Measurements from ENCODE around the gene PTGER3. TPM values are rescaled to one million over a fixed set of nuclear protein-coding genes. Genes with fewer than 3 reads are reported as not detected.

Gene PTGER3
- total RNA-seq, 6 experiments from 2014 or later = 0.12 to 0.35 (median 0.20) TPM; not detected in 2

GRCh38 chr1:71041806-71042205, 5.8 kb downstream of the PTGER3 start:
- DNase-seq = no peak
- Histone ChIP-seq H3K9me3 (no peaks in the 10 kb centered on the region), H3K27ac (no peak overlapping the region), H3K36me3 (no peaks in the 10 kb centered on the region), H3K4me3 (no peak overlapping the region), H3K27me3 (peaks cover 0 to 7% of the 10 kb centered on the region in 2 donors), H3K4me1 (peaks cover 0 to 4% (median 0%) of the 10 kb centered on the region in 4 donors)
- intact Hi-C loops (cut with DNase I) = loop anchor here in 1 of 2 donors (10.0 kb wide), 1 partner anchor 357 kb away; no protein-coding TSS in a partner anchor
- ATAC-seq = no peak
- 50% methylated on average over 2 of the region's 2 CpGs for WGBS (ENCODE audit: insufficient coverage, low coverage, low lambda C conversion rate, missing lambda C conversion rate)
- no peak for TF ChIP-seq CTCF (IDR thresholded peaks at IDR 0.05)
- TF ChIP-seq POLR2A (IDR thresholded peaks at IDR 0.05) = no peak

GRCh38 chr1:71039661-71040262, 7.9 kb downstream of the PTGER3 start:
- no peak for ATAC-seq
- intact Hi-C loops (cut with DNase I) = loop anchor here in 1 of 2 donors (10.0 kb wide), 1 partner anchor 355 kb away; no protein-coding TSS in a partner anchor
- H3K4me1 ChIP-seq = no peaks in the 10 kb centered on the region
- DNase-seq = no peak
- H3K36me3 ChIP-seq = no peaks in the 10 kb centered on the region
- H3K27me3 ChIP-seq = no peaks in the 10 kb centered on the region
- TF ChIP-seq POLR2A (IDR thresholded peaks at IDR 0.05) (no peak), CTCF (IDR thresholded peaks at IDR 0.05) (no peak)
- no peak overlapping the region for H3K4me3 ChIP-seq
- H3K9me3 ChIP-seq = no peaks in the 10 kb centered on the region
- no peak overlapping the region for H3K27ac ChIP-seq

GRCh38 chr1:71038942-71039341, 8.7 kb downstream of the PTGER3 start:
- ATAC-seq (no peak), DNase-seq (no peak)
- WGBS (ENCODE audit: insufficient coverage, low coverage, low lambda C conversion rate, missing lambda C conversion rate) = 37% methylated on average over 2 of the region's 2 CpGs
- intact Hi-C loops (cut with DNase I) = no loop called here
- no peak for TF ChIP-seq POLR2A (IDR thresholded peaks at IDR 0.05)
- TF ChIP-seq CTCF (IDR thresholded peaks at IDR 0.05) = no peak
- Histone ChIP-seq H3K4me3 (no peak overlapping the region), H3K4me1 (no peaks in the 10 kb centered on the region), H3K27ac (no peak overlapping the region), H3K36me3 (no peaks in the 10 kb centered on the region), H3K9me3 (no peaks in the 10 kb centered on the region), H3K27me3 (no peaks in the 10 kb centered on the region)

GRCh38 chr1:71037829-71038620, 9.6 kb downstream of the PTGER3 start:
- ATAC-seq (no peak), DNase-seq (no peak)
- intact Hi-C loops (cut with DNase I) = no loop called here
- Histone ChIP-seq H3K36me3 (no peaks in the 10 kb centered on the region), H3K27me3 (no peaks in the 10 kb centered on the region), H3K4me1 (no peaks in the 10 kb centered on the region), H3K4me3 (no peak overlapping the region), H3K9me3 (no peaks in the 10 kb centered on the region), H3K27ac (no peak overlapping the region)
- 50% methylated on average over 1 of the region's 2 CpGs for WGBS (ENCODE audit: insufficient coverage, low coverage, low lambda C conversion rate, missing lambda C conversion rate)
- TF ChIP-seq CTCF (IDR thresholded peaks at IDR 0.05) (no peak), POLR2A (IDR thresholded peaks at IDR 0.05) (no peak)
